Neuronal stem cell (in vitro differentiated cells): Measurements from ENCODE around the gene PIGR.

Experiments
- DNase-seq: peaks from one replicate; pipeline ENCODE4 v3.0.0-alpha.2; 2013; ENCODE audit warnings: low spot score
- H2AFZ ChIP-seq: one replicate; pipeline ENCODE4 v1.6.1; 2013; ENCODE audit warnings: mild to moderate bottlenecking, low read length, inconsistent platforms
- H2AK5ac ChIP-seq: 2 replicates; pipeline ENCODE4 v1.6.1; 2013; ENCODE audit warnings: low read depth, mild to moderate bottlenecking, inconsistent platforms, low read length, moderate library complexity, mixed read lengths
- H2BK120ac ChIP-seq: 2 replicates; pipeline ENCODE4 v1.6.1; 2013; ENCODE audit warnings: low read depth, mild to moderate bottlenecking, inconsistent platforms, low read length, moderate library complexity, mixed read lengths
- H2BK12ac ChIP-seq: one replicate; pipeline ENCODE4 v1.6.1; 2013; ENCODE audit warnings: low read length, inconsistent platforms
- H2BK15ac ChIP-seq: 2 replicates; pipeline ENCODE4 v1.6.1; 2013; ENCODE audit warnings: mild to moderate bottlenecking, low read length, inconsistent platforms, mixed read lengths
- H2BK5ac ChIP-seq: one replicate; pipeline ENCODE4 v1.6.1; 2013; ENCODE audit warnings: inconsistent platforms, mild to moderate bottlenecking, low read length, moderate library complexity
- H3K14ac ChIP-seq: one replicate; pipeline ENCODE4 v1.6.1; 2013; ENCODE audit warnings: low read length, inconsistent platforms
- H3K18ac ChIP-seq: 2 replicates; pipeline ENCODE4 v1.6.1; 2013; ENCODE audit warnings: low read length, inconsistent platforms
- H3K23ac ChIP-seq: 2 replicates; pipeline ENCODE4 v1.6.1; 2013; ENCODE audit warnings: low read depth, mild to moderate bottlenecking, mixed read lengths, low read length, inconsistent platforms; ENCODE audit not compliant: poor library complexity
- H3K27ac ChIP-seq: replicated peaks from 3 replicates; pipeline ENCODE4 v1.5.1; 2013; ENCODE audit warnings: low read length, inconsistent platforms
- H3K27me3 ChIP-seq, 3 experiments: 2 replicates each; pipeline ENCODE4 v1.6.1; 2013; ENCODE audit warnings: low read length in 3 of 3, mild to moderate bottlenecking in 2 of 3, inconsistent platforms in 1 of 3, low read depth in 1 of 3, mixed read lengths in 1 of 3, moderate library complexity in 1 of 3; ENCODE audit not compliant: control insufficient read depth in 3 of 3, insufficient read depth in 3 of 3
- H3K36me3 ChIP-seq, 2 donors: replicated peaks in 1 of 2; 2 replicates each; pipeline ENCODE4 v1.6.1; 2013; ENCODE audit warnings: low read length in 2 of 2; ENCODE audit not compliant: control insufficient read depth in 2 of 2, insufficient read depth in 2 of 2
- H3K4ac ChIP-seq: 2 replicates; pipeline ENCODE4 v1.6.1; 2013; ENCODE audit warnings: inconsistent platforms, mild to moderate bottlenecking, low read length, moderate library complexity
- H3K4me1 ChIP-seq, 2 donors: 1 replicate in 1 of 2; 2 replicates in 1 of 2; pipeline ENCODE4 v1.6.1; 2013; ENCODE audit warnings: low read length in 2 of 2, low read depth in 1 of 2; ENCODE audit not compliant: control insufficient read depth in 2 of 2, insufficient read depth in 1 of 2
- H3K4me2 ChIP-seq: one replicate; pipeline ENCODE4 v1.6.1; 2013; ENCODE audit warnings: mild to moderate bottlenecking, low read length, inconsistent platforms; ENCODE audit not compliant: insufficient read depth, poor library complexity, severe bottlenecking
- H3K4me3 ChIP-seq, 2 donors: 2 replicates each; pipeline ENCODE4 v1.5.1; 2013; ENCODE audit warnings: low read length in 2 of 2, mild to moderate bottlenecking in 2 of 2, inconsistent platforms in 1 of 2, moderate library complexity in 1 of 2
- H3K79me1 ChIP-seq: one replicate; pipeline ENCODE4 v1.6.1; 2013; ENCODE audit warnings: low read depth, mild to moderate bottlenecking, inconsistent platforms, low read length, moderate library complexity
- H3K9ac ChIP-seq: one replicate; pipeline ENCODE4 v1.6.1; 2013; ENCODE audit warnings: mild to moderate bottlenecking, low read depth, low read length, inconsistent platforms; ENCODE audit not compliant: poor library complexity
- H3K9me3 ChIP-seq, 2 donors: replicated peaks in 1 of 2; 2 replicates each; pipeline versions ENCODE3 to v1.6.1; 2013; ENCODE audit warnings: low read length in 2 of 2, mild to moderate bottlenecking in 2 of 2, inconsistent platforms in 1 of 2, low read depth in 1 of 2, mixed read lengths in 1 of 2, moderate library complexity in 1 of 2; ENCODE audit not compliant: control insufficient read depth in 2 of 2, insufficient read depth in 1 of 2
- H4K8ac ChIP-seq: one replicate; pipeline ENCODE4 v1.6.1; 2013; ENCODE audit warnings: low read depth, mild to moderate bottlenecking, inconsistent platforms, low read length, moderate library complexity
- H4K91ac ChIP-seq: one replicate; pipeline ENCODE4 v1.6.1; 2013; ENCODE audit warnings: low read length, low read depth, mild to moderate bottlenecking, inconsistent platforms; ENCODE audit not compliant: poor library complexity
- WGBS, 2 donors: extraction: QIAGEN DNeasy Blood & Tissue Kit; methylation state at CpG; one replicate each; pipeline ENCODE4 v1.1.7; 2013; ENCODE audit warnings: missing lambda C conversion rate in 2 of 2, mixed read lengths in 1 of 2; ENCODE audit not compliant: insufficient read length in 2 of 2, insufficient replicate concordance in 1 of 2; ENCODE audit errors: extremely low coverage in 2 of 2; 5-methylcytosine and 5-hydroxymethylcytosine counted together

Gene PIGR

DNA sequence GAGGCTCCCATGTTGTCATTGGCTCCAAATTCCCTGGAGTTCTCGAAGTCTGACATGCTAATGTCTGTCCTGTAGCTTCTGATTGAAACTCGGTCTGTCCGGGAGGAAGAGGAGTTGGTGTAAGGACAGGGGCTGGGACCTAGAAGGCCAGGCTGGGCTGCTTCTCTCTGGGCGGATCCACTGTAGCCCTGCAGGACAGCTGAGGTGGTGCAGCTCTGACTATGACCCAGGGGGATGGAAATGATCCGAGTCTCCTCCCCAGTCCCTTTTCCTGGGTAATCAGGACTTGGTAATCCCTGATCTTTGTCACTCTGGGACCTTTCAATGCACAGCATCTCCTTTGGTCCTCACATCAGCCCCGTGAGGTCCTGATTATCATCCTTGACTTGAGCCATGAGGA lies 14.6 kb downstream of the PIGR start:
- DNase-seq = no peak
- Histone ChIP-seq H2BK5ac (no peak overlapping the region), H3K9me3 (no peaks in the 10 kb centered on the region), H3K79me1 (no peaks in the 10 kb centered on the region), H3K23ac (no peak overlapping the region), H3K27ac (no peak overlapping the region), H2AFZ (no peak overlapping the region), H3K4ac (no peak overlapping the region), H3K18ac (no peak overlapping the region), H2BK15ac (no peak overlapping the region), H4K91ac (no peak overlapping the region), H3K9ac (no peak overlapping the region), H3K27me3 (no peaks in the 10 kb centered on the region), H2BK120ac (no peak overlapping the region), H3K4me3 (no peak overlapping the region), H3K4me1 (no peaks in the 10 kb centered on the region), H3K4me2 (no peak overlapping the region), H4K8ac (no peak overlapping the region), H3K14ac (no peak overlapping the region), H2AK5ac (no peak overlapping the region), H3K36me3 (no peaks in the 10 kb centered on the region), H2BK12ac (no peak overlapping the region)
- no CpG with 5 or more reads among the region's 6 CpGs for WGBS, 2 donors

GRCh38 chr1:206930210-206930798 lies 16.0 kb downstream of the PIGR start:
- no peak overlapping the region for H2AK5ac ChIP-seq
- H4K91ac ChIP-seq = no peak overlapping the region
- no peaks in the 10 kb centered on the region for H3K79me1 ChIP-seq
- H3K27me3 ChIP-seq = no peaks in the 10 kb centered on the region
- H3K4me2 ChIP-seq = no peak overlapping the region
- no peak for DNase-seq
- no peak overlapping the region for H2BK12ac ChIP-seq
- no CpG with 5 or more reads among the region's 17 CpGs for WGBS, 2 donors
- no peaks in the 10 kb centered on the region for H3K4me1 ChIP-seq
- H2AFZ ChIP-seq = no peak overlapping the region
- no peak overlapping the region for H2BK5ac ChIP-seq
- no peak overlapping the region for H3K27ac ChIP-seq
- no peak overlapping the region for H3K9ac ChIP-seq
- no peak overlapping the region for H3K4me3 ChIP-seq
- no peak overlapping the region for H3K18ac ChIP-seq
- no peak overlapping the region for H3K23ac ChIP-seq
- no peaks in the 10 kb centered on the region for H3K36me3 ChIP-seq
- no peak overlapping the region for H3K14ac ChIP-seq
- H3K4ac ChIP-seq = no peak overlapping the region
- H2BK15ac ChIP-seq = no peak overlapping the region
- H3K9me3 ChIP-seq = no peaks in the 10 kb centered on the region
- H4K8ac ChIP-seq = no peak overlapping the region
- no peak overlapping the region for H2BK120ac ChIP-seq

DNA sequence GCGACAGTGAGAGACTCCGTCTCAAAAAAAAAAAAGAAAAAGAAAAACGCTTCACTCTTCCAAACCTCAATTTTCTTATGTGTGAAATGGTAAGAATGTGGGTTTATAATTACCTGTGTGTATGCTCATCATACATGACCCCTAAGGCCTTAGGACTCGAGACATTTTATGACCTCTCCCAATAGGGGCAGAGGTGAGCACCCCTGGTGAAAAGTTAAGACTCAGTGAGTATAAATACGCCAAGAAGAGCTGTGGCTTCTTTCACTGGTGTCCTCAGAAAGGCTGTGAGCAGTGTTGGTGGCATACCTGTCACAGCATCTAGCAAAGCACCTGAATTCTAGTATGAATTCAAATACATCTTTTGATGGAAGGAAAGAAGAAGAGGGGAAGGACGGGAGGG lies 16.7 kb downstream of the PIGR start:
- H3K4me2 ChIP-seq = no peak overlapping the region
- H3K23ac ChIP-seq = no peak overlapping the region
- H2AFZ ChIP-seq = no peak overlapping the region
- no peaks in the 10 kb centered on the region for H3K36me3 ChIP-seq
- H2BK12ac ChIP-seq = no peak overlapping the region
- H3K18ac ChIP-seq = no peak overlapping the region
- no peak overlapping the region for H4K8ac ChIP-seq
- no peaks in the 10 kb centered on the region for H3K9me3 ChIP-seq
- H3K4me1 ChIP-seq = no peaks in the 10 kb centered on the region
- H3K9ac ChIP-seq = no peak overlapping the region
- no peak for DNase-seq
- H4K91ac ChIP-seq = no peak overlapping the region
- H2BK120ac ChIP-seq = no peak overlapping the region
- no peak overlapping the region for H3K4me3 ChIP-seq
- H2BK5ac ChIP-seq = no peak overlapping the region
- no peak overlapping the region for H3K27ac ChIP-seq
- no peaks in the 10 kb centered on the region for H3K27me3 ChIP-seq
- H3K4ac ChIP-seq = no peak overlapping the region
- H2BK15ac ChIP-seq = no peak overlapping the region
- H3K79me1 ChIP-seq = no peaks in the 10 kb centered on the region
- H3K14ac ChIP-seq = no peak overlapping the region
- H2AK5ac ChIP-seq = no peak overlapping the region
- WGBS, 2 donors = no CpG with 5 or more reads among the region's 6 CpGs

DNA sequence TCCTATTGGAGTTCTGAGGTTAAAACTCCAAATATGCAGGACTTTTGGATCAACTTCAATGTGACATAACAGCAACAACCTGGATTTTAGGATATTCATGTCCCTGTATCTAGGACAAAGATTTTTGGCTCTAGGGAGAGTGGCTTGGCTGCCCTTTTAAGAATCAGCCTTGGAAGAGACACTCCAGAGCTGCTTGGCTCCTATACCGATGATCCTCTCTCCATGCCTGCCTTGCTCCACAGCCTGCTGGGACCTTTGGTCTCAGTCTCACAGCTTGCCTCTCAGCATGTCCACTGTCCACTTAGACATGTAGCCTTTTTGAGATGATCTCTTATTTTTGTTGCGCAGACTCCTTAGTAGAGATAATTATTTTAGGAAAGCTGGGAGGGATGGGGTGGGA lies 20.0 kb downstream of the PIGR start:
- WGBS, 2 donors = no CpG with 5 or more reads among the region's 2 CpGs

More for the DNA sequence above, 20.0 kb downstream of the PIGR start:
- peaks cover 0 to 4% (median 0%) of the 10 kb centered on the region in 3 experiments for H3K27me3 ChIP-seq
- H3K4me1 ChIP-seq = peaks cover 0 to 5% of the 10 kb centered on the region in 2 donors
- peaks cover 0 to 4% of the 10 kb centered on the region in 2 donors for H3K36me3 ChIP-seq
- no peak overlapping the region for H3K4me2 ChIP-seq
- no peak overlapping the region for H2AFZ ChIP-seq
- no peak overlapping the region for H3K4me3 ChIP-seq
- H3K4ac ChIP-seq = no peak overlapping the region
- H3K23ac ChIP-seq = no peak overlapping the region
- no peak for DNase-seq
- no peak overlapping the region for H2BK12ac ChIP-seq
- no peak overlapping the region for H4K91ac ChIP-seq
- H2BK120ac ChIP-seq = no peak overlapping the region
- no peak overlapping the region for H3K9ac ChIP-seq
- H2AK5ac ChIP-seq = no peak overlapping the region
- H3K9me3 ChIP-seq = no peaks in the 10 kb centered on the region
- H3K14ac ChIP-seq = no peak overlapping the region
- H3K79me1 ChIP-seq = peaks cover 4% of the 10 kb centered on the region
- H2BK5ac ChIP-seq = no peak overlapping the region
- no peak overlapping the region for H4K8ac ChIP-seq
- H3K18ac ChIP-seq = no peak overlapping the region
- H3K27ac ChIP-seq = no peak overlapping the region
- H2BK15ac ChIP-seq = no peak overlapping the region
